ENCODE data around the gene PIK3R3. TPM values are rescaled to one million over a fixed set of nuclear protein-coding genes. Genes with fewer than 3 reads are reported as not detected.

The PIK3R3 gene
- total RNA-seq, 1 experiment from 2014 or later, result 12.4 TPM

GRCh38 chr1:46012236-46012635 lies 120.2 kb downstream of the PIK3R3 start:
- no peaks in the 10 kb centered on the region for H3K23me2 ChIP-seq (ENCODE audit: insufficient read length, low read depth, low read length, poor library complexity, severe bottlenecking)
- H3K27me3 Mint-ChIP-seq (ENCODE audit: low read depth), result no peaks in the 10 kb centered on the region
- no peaks in the 10 kb centered on the region for H3K79me1 ChIP-seq (ENCODE audit: insufficient read depth, low read depth, low read length, poor library complexity, severe bottlenecking)
- no CpG with 5 or more reads among the region's 1 CpG for WGBS (ENCODE audit: extremely low coverage, insufficient read length, low lambda C conversion rate)
- H3K27ac ChIP-seq (ENCODE audit: insufficient read length, low read depth, low read length), result no peak overlapping the region
- no peaks in the 10 kb centered on the region for H4K20me1 ChIP-seq (ENCODE audit: control insufficient read depth, insufficient read depth, insufficient read length)
- no peak overlapping the region for H3K4me3 Mint-ChIP-seq
- H3K9ac ChIP-seq (ENCODE audit: extremely low read depth, insufficient read length, low read length), result no peak overlapping the region
- H3T11ph ChIP-seq (ENCODE audit: low read length), result no peak overlapping the region
- H2BK20ac ChIP-seq (ENCODE audit: low read depth, low read length, poor library complexity, severe bottlenecking), result no peak overlapping the region
- H4K5ac ChIP-seq (ENCODE audit: insufficient read length, low read depth, low read length), result no peak overlapping the region
- no peaks in the 10 kb centered on the region for H3K27me3 ChIP-seq (ENCODE audit: insufficient read depth, low read length)
- TF ChIP-seq CTCF (conservative IDR thresholded peaks at IDR 0.05), result no peak
- H2BK5ac ChIP-seq (ENCODE audit: insufficient read length, low read length), result no peak overlapping the region
- H3K9me3 Mint-ChIP-seq, result peaks cover 0 to 3% of the 10 kb centered on the region in 2 experiments; a peak in 3 of 5 replicates
- H3K23ac ChIP-seq (ENCODE audit: insufficient read length, low read depth, low read length), result no peak overlapping the region
- no peak overlapping the region for H2BK15ac ChIP-seq (ENCODE audit: low read depth, low read length)
- peaks cover 36 to 59% (median 46%) of the 10 kb centered on the region in 3 experiments for H3K36me3 Mint-ChIP-seq (ENCODE audit: insufficient read depth in 1 of 3, low read depth in 3 of 3)
- H4K8ac ChIP-seq (replicated peaks; ENCODE audit: insufficient read length, low read depth, low read length), result no peak overlapping the region
- no peaks in the 10 kb centered on the region for H3K9me3 ChIP-seq (ENCODE audit: control insufficient read depth, low read depth, low read length)
- no peak overlapping the region for H3K56ac ChIP-seq (ENCODE audit: insufficient read length, low read depth, low read length)
- H3K14ac ChIP-seq (ENCODE audit: insufficient read depth, low read length), result no peak overlapping the region
- no peak overlapping the region for H2BK12ac ChIP-seq (ENCODE audit: insufficient read length, low read depth, low read length)
- H3K18ac ChIP-seq (ENCODE audit: insufficient read length, low read depth, low read length), result no peak overlapping the region
- H2AK5ac ChIP-seq (ENCODE audit: insufficient read length, low read length), result no peak overlapping the region
- H3K79me2 ChIP-seq (ENCODE audit: insufficient read depth, low read length), result no peaks in the 10 kb centered on the region
- H3K4me1 Mint-ChIP-seq, result no peaks in the 10 kb centered on the region
- no peak for DNase-seq
- no peak overlapping the region for H4K91ac ChIP-seq (ENCODE audit: insufficient read length, low read depth, low read length)
- no peak overlapping the region for H3K27ac Mint-ChIP-seq
- H3K4me1 ChIP-seq (ENCODE audit: insufficient read depth, low read length), result no peaks in the 10 kb centered on the region
- no peak overlapping the region for H2AFZ ChIP-seq (ENCODE audit: low read length)
- H3K4me2 ChIP-seq (ENCODE audit: insufficient read depth, insufficient read length, low read length), result no peak overlapping the region
- no peak overlapping the region for H2BK120ac ChIP-seq (ENCODE audit: low read depth, low read length, poor library complexity, severe bottlenecking)
- H3K4ac ChIP-seq (ENCODE audit: low read depth, low read length), result no peak overlapping the region

Measured in H9 (cell line).